Stimulated activated CD4-positive, alpha-beta T cell treated with anti-CD3 and anti-CD28 coated beads, Interleukin-12 subunit alpha, Interleukin-12 subunit beta, amount 100 ng/mL, for 24 hours (primary cell): ENCODE results near the gene BEGAIN.

Experiments
- DNase-seq, 2 experiments: peaks; one replicate each; pipeline ENCODE4 v3.0.0-alpha.2; 2020; ENCODE audit warnings: low read depth in 2 of 2

BEGAIN gene, protein sequence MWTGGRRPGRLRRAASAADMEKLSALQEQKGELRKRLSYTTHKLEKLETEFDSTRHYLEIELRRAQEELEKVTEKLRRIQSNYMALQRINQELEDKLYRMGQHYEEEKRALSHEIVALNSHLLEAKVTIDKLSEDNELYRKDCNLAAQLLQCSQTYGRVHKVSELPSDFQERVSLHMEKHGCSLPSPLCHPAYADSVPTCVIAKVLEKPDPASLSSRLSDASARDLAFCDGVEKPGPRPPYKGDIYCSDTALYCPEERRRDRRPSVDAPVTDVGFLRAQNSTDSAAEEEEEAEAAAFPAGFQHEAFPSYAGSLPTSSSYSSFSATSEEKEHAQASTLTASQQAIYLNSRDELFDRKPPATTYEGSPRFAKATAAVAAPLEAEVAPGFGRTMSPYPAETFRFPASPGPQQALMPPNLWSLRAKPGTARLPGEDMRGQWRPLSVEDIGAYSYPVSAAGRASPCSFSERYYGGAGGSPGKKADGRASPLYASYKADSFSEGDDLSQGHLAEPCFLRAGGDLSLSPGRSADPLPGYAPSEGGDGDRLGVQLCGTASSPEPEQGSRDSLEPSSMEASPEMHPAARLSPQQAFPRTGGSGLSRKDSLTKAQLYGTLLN

DNA sequence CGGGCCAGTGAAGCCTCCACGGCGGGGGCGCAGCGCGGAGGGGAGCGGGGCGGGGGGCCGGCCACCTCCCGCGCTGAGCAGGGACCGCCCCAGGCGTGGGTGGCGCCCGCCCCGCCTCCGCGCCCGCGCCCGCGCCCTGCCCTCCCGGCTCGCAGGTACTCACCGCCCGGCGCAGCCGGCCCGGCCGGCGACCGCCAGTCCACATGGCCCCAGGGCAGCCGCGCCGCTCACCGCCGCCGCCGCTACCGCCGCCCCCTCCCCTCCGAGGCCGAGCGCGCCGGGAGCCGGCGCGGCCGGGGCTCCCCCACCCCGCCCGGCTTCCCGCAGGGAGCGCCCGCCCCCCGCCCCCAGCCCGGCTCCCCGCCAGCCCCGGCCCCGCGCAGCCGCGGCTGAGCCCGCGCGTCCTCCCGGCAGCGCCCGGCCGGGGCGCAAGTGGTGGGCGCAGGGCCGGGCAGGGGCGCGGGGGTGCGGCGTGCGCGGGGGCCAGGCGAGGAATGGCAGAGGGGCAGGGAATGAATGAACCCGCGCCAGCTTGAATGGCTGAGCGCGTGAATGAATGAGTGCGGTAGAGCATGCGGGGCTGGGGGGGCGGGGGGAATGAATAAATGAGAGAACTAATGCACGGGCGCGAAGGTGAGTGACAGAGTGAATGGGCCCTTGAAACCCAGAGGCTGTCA is at the start of gene BEGAIN:
Gene BEGAIN, minus strand, starts transcription at position 332 of the 677 bp plus-strand sequence. Its CDS starts 127 bp downstream, at position 205.
- DNase-seq: peak in 1 of 2 experiments; percentile 36

DNA sequence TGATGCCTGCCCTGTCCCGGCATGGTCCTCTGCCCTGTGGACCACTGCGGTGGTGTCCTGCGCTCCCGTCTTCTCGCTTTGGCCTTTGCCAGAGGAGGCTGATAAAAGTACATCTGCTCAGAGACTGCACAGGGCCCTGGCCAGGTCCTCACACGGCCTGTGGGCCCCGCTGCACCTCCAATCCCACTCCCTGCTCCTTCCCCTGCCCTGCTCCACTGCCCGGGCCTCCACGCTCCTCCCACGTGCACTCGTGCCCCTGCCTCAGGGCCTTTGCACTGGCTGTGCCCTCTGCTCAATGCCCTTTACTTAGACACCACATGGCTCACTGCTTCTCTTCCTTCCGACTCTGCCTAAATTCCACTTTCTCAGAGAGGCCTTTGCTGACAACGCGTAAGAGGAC is 49.3 kb upstream of the BEGAIN start:
- DNase-seq: no peak

GRCh38 chr14:100634026-100634425 is 46.8 kb upstream of the BEGAIN start:
- no peak for DNase-seq

DNA sequence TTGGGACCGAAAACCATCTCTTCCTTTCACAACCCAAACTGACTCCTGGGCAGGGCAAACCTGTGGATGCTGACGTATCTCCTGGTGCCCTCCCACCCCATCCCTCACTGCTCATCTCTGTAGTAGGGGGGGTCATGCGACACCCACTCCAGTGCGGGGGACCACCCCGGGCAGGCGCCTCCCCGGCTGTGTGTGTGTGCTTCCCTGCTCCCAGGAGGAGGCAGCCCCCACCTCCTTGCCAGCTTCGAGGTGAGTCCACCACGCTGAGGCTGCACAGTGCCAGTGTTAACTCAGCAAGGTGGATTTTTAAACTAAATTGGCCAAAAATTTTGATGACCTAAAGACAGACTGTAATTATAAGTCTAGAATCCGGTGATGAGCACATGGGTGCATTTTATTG is 46.2 kb upstream of the BEGAIN start:
- DNase-seq: no peak

- DNase-seq: no peak
Observed at GRCh38 chr14:100629696-100630095, 42.5 kb upstream of the BEGAIN start.

DNA sequence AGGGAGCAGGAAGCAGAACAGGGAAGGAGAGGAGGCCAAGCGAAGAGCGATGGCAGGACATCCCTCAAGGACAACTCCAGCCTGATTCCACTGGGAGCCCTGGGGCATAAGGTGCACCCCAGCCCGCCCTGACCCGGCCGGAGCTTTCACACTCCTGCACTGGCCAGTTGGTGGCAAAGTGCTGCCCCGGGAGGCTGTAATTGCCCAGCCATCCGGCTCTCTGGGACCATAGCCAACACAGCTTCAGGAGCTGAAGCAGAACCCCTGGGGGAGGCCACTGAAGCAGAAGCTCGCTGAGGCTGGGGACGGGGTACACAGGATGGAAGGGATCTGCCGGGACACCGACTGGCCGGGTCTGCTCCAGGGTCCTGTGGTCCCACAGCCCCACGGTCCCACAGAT is 41.9 kb upstream of the BEGAIN start:
- no peak for DNase-seq

- DNase-seq: no peak
Observed at GRCh38 chr14:100628225-100628624, 41.0 kb upstream of the BEGAIN start.

DNA sequence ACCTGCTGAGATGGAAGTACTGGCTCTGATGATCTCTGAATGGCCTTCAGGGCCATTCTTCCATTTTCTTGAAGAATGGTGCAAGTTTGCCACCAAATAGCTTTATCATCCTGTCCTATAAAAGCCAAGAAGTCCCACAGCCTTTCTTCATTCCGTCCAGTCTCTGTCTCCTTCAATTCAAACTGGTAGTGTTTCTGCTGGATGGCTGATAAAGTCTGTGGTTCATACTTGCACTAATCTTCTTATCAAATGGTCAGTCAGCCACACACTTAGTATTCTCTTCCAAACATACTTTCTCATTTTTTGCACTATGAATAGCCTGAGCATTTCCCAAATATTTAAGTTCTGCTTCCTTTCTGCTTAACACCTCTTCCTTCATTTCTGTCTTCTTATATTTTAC is 39.4 kb upstream of the BEGAIN start:
- DNase-seq: no peak

DNA sequence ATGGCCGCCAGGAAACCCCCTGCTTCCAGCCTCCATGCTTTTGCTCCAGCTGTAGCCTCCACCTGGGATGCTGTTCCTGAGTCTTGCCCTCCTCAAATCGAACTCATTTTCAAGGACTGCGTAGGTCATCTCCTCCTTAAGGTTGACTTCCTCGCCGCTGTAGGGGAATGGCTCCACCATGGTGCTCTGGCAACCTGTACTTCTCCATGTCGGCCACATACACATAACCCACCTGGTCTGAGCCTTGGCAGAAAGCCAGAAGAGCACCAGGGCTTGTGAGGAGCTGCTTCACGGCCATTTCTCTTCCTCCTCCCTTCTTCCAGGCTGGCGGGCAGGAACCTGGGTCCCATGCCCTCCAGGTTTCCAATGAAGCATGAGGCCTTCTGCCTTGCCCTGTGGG is 36.7 kb upstream of the BEGAIN start:
- no peak for DNase-seq

GRCh38 chr14:100623557-100623956 is 36.3 kb upstream of the BEGAIN start:
- no peak for DNase-seq

GRCh38 chr14:100622708-100623485 is 35.7 kb upstream of the BEGAIN start:
- no peak for DNase-seq

DNA sequence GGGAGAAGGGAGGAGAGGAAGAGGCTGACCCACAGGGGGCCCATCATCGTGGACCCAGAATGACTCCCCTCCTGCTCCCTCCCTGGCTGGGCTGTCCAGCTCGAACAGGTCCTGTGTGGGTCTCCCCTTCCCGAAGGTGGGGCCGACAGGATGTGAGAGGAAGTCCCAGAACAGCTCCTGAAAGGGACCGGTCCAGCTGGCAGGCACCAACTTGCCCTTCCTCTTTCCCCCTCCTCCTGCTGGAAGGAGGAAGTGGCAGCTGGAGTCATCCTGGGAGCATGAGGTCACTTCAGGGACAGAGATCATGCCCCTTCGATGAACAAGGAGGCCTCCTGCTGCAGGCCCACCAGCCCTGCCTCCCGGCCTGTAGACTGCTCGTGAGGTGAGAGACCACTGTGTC is 35.0 kb upstream of the BEGAIN start:
- DNase-seq: no peak

DNA sequence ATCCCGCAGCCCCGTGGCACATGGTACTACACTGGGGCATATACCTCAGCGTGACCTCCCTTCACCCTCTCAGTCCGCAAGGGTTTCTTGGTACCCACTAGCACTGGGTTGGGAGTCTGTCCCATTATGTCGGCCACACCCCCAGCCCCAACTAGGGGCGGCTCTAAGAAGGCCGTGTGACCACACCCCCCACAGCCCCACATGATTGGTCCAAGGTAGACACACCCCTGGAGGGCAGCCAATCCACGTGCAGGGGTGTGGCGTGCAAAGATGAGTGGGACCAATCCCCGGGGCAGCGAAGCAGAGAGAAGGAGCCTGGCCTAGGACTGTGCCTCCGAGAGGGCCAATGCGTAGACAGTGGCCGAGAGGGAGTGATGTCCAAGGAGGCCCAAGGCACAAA is 34.6 kb upstream of the BEGAIN start:
- no peak for DNase-seq

DNA sequence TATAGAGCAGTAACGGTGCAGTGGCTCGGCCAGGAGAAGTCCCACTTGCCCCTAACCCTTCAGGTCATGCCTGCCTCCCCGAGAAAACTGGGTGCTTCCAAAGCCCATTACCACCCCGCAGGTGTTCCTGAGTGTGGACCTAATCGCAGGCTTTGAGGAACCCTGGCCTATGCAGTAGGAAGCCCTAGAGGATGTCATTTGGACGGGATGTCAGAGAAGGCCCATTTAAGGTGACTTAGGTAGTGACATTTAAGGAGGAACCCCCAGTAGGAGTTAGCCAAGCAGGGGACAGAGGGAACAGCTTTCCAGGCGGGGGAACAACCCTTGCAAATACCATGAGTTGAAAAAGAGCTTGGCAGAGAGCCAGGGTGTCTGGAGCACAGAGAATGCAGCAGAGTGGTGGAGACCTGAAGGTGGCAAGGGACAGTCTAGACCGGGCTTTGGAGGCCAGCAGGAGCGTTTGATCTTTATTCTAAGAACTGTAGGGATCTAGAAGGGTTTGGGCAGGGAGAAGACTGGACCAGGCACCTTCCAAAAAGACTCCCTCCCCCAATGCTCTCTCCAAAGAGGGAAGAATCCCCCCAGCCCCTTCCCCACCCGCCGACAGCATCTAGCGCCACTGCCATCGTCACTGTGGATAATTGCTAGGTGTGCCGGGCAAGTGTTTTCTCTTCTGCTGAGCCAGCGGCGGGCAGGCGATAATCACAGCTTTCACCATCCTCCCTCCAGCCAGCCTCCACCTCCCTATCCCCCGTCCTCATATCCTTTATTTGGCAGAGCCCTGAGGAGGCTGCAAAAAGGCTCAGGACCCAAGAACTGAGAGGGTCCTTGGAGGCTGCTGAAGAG is 33.3 kb upstream of the BEGAIN start:
- DNase-seq: no peak

DNA sequence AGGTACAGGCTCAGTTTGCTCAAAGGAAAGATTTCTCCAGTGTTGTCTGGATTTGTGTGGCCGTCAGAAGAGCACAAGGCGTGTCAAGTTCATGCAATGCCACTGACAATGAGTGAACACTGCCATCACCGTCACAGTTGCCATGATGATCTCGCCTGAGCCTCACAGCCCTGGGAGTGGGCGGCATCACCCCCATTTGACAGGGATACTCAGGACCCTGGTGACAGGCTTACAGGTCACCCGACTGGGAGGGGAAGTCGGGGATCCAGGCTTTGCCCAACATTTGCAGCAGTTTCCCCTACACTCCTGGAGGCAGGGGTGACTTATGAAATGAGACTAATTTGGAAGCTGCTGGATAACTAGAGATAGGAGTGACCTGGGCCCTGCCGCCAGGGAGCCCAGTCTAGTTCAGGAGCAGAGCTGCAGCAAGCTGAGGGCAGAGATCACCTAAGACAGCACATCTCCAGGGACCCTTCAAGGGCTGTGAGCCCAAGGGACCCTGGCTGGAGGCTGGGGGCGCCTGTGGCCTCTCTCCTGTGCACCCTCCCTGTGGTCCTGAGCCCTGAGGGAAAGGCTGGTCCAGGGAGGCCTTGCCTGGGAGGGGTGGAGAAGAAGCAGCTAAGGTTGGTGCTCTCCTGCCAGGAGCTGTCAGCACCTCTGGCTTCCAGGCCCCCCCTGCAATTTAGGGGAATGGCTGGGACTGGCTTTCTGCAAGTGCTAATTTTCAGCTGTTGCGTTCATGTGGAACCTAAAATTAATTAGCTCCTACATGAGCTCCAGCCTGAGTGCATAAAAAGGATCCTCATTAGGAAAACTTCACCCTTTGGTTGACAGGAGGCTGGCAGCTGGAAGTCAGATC is 32.4 kb upstream of the BEGAIN start:
- no peak for DNase-seq

- DNase-seq: no peak
Observed at GRCh38 chr14:100618763-100619320, 31.6 kb upstream of the BEGAIN start.

DNA sequence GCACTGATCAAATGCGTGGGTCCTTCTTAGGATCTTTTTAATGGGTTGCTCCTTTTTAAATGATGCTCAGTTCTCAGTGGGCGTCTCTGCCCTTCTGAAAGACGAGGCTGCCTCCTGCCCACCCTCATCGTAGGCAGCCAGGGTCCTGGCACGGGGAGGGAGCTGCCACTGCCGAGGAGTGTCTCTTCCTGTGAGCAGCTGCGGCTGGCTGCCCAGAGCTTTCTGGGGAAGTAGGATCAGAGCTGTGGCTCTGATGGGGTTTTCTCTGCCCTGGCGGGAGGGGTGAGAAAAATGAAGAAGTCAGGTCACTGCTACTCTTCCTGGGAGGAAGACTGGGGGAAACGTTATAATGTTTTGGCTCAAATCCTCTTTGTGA is 31.1 kb upstream of the BEGAIN start:
- DNase-seq: no peak

GRCh38 chr14:100617410-100618317 is 30.4 kb upstream of the BEGAIN start:
- DNase-seq: no peak

DNA sequence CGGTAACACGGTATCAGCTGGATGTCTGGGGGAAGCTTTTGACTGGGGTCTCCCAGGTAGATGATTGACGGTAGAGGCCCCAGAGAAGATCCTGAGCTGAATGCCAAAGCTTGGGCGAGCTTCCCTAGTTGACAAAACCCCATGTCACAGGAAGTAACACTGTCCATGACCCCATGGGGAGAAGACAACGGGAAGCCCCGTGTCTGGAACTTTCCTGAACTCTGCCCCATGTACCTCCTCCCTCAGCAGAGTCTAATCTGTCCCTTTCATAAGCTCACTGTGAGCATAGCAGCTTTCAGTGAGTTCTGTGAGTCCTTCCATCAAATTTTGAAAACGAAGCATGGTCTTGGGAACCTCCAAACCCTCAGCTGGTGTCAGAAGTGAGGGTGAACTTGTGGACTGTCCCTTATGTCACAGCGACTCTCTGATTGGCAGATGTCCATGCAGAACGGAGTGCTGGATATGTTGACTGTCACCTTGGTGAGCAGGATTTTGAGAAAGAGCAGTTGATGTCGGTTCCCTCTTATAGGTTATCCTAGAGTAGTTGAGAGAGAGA is 29.7 kb upstream of the BEGAIN start:
- no peak for DNase-seq
